Prostate gland (tissue), 2 donors: ENCODE measurements around the gene NPR2.

ENCODE experiments used
- CTCF ChIP-seq, 4 experiments: fragments of 200-600 bp in 2 of 4; fragments of 450-650 bp in 2 of 4; sonication (generic) in 2 of 4; IDR thresholded peaks; 1 replicate in 3 of 4; 2 replicates in 1 of 4; pipeline ENCODE4 v1.5.1; 2016 to 2019; ENCODE audit warnings: antibody characterized with exemption in 4 of 4, mild to moderate bottlenecking in 2 of 4, moderate library complexity in 2 of 4
- POLR2A ChIP-seq: fragments of 450-650 bp; IDR thresholded peaks from one replicate; pipeline ENCODE4 v1.6.1; 2016; ENCODE audit warnings: antibody characterized with exemption, mild to moderate bottlenecking
- POLR2AphosphoS5 ChIP-seq: sonication (generic); formaldehyde crosslinking; IDR thresholded peaks from one replicate; pipeline ENCODE4 v1.6.1; 2017; ENCODE audit warnings: antibody characterized with exemption

- TF ChIP-seq CTCF (IDR thresholded peaks at IDR 0.05) (no peak), POLR2A (no peak), POLR2AphosphoS5 (no peak)
These were observed 37.1 kb upstream of the NPR2 start, which contains the start of gene MSMP for GRCh38 chr9:35754264-35754663.
